HG03196 (cell line): ENCODE results near the gene MRM2.

Source experiments
- ATAC-seq: cut with Tn5 transposase; IDR thresholded peaks from one replicate; pipeline ENCODE4 v1.9.1; 2021; ENCODE audit not compliant: unreplicated experiment

The MRM2 gene

DNA sequence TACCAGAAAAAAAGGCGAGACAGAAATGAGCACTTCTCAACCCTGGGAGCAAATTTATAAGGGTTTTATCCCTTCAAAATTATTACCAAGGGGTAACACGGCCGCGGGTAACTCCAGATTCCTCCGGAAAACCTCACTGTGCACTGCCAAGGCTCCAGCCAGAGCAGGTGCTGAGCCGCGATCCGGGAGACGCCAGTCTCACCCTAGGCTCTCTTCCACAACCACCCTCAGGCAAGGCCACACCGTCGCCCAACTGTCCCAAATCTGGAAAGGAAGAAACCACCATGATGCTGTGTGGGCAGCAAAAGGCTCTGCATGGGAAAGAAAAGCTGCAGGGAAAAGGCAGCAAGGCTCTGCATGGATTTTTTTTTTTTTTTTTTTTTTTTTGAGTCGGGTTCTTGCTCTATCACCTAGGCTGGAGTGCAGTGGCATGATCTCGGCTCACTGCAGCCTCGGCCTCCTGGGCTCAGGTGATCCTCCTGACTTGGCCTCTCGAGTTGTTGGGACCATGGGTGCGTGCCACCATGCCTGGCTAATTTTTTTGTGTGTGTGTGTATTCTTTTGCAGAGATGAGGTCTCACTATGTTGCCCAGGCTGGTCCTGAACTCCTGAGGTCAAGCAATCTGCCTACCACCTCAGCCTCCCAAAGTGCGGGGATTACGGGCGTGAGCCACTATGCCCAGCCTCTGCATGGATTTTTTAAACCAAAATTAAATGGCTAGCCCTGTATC is 48.3 kb downstream of the MRM2 start:
- ATAC-seq, result no peak

DNA sequence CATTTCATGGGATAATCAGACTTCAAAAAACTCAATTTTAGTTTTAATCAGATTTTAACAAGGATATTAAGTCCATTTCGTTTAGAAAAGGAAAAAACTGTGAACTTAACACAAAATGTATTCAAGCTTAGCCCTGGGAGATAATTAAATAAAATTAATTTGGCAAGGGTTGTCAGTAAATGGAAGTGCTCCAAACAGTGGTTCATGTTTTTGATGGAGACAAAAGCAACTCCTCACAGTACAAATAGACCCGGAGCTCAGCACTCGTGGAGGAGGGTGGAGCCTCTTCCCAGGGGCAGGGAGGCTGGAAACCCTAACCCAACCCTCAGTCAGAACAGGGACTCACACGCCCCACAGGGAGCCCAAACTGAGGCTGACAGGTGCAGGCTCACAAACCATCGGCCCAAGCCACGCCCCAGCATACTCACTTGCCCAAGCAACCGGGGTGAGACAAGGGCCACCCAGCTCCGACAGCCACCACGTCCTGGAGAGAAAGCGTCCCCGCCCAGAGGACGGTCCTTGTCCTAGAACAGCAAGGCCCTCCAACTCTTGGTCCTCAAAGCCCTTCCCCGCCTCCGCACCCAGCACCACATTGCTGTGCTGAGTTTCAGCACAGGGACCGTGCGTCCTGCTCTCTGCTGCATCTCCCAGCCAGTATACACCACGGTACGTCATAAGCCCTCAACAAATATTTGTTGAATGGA is 49.0 kb downstream of the MRM2 start:
- no peak for ATAC-seq

DNA sequence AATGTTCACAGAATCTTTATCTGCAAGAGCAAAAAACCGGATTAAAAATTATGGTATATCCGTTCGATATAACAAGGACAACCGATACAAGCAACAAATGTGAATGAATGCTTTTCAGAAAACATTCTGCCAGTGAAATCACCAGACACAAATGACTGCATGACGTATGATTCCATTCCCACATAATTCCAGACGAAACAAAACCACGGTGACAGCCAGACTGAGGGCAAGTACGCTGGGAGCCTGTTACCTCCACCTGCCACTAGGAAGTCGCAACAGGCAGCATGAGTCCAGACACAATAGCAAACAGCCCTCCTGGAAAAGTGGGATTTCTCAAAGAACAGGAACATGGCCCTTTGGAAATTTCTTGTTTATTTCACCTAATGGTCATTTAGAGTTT is 51.0 kb downstream of the MRM2 start:
- no peak for ATAC-seq

DNA sequence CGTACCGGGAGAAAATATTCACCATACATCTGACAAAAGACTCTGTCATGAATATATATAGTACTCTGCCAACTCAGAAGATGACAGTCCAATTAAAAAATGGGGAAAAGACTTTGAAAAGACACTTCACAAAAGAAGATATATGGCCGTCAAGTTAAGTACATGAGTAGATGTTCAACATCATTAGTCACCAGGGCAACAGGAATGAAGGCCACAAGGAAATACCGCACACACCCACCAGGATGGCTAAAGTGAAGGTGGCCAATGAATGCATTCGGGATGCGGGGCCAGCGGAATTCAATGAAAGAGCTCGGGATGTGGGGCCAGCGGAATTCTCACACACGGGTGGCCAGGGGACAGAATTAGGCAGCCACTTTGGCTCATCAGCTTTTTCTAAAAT is 51.5 kb downstream of the MRM2 start:
- ATAC-seq, result no peak

DNA sequence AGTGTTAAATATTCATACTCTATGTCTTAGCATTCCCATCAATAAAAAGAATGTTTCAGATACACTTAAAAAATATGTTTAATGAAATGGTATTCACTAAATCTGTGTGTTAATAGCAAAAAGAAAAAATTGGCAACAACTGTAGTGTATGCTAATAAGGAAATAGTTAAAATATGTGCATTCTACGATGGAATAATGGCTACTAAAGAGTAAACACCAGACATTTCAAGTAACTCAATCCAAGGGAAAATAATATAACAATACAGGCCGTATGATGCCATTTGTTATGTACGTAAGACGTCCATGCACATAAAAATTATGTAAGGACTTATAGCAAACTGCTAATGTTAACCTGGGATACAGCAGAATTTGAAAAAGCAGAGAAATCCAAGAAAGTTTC is 55.8 kb downstream of the MRM2 start:
- no peak for ATAC-seq

DNA sequence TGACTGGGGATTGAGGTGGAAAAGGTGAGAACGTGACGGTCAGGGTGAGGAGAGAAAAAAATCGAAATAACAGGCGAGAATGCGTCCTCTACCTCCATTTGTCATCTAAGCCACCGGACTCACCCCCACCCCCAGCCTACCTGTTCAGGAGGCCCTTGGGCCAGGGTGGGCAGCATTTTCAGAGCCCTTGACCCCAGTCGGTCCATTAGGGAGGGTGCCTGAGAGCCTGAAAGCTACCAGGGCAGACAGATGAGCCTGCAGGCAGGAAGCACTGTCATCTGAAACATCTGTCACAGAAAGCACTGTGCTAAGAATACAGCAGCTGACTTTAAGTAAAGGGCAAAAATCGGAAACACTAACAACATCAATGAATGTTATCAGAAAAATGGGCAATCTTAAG is 56.3 kb downstream of the MRM2 start:
- no peak for ATAC-seq
